Activated naive CD8-positive, alpha-beta T cell treated with anti-CD3 and anti-CD28 coated beads, Interleukin-2, amount 10 ng/mL, durations not matched to agents 7 days and 5 days (primary cell): Measurements from ENCODE around the gene PRR22. TPM values are rescaled to one million over a fixed set of nuclear protein-coding genes. Genes with fewer than 3 reads are reported as not detected.
"Not testable (repeated sequence)": the region's sequence is repeated elsewhere in the genome, so short reads cannot be mapped to it uniquely, and the experiment has no call there.

Source experiments
- ATAC-seq: fragments of 150-1000 bp; cut with Tn5 transposase; one replicate; pipeline ENCODE4 v1.10.0; 2021; ENCODE audit warnings: low read depth, moderate library complexity
- POLR2A ChIA-PET: fragments of 350-600 bp; sonication (Branson Sonifier 250); formaldehyde crosslinking; loops from one replicate; lab custom pipeline; 2021; ENCODE audit warnings: antibody characterized with exemption; lab: Charles Lee
- DNase-seq: peaks from one replicate; pipeline ENCODE4 v3.0.0; 2021
- H3K27ac Mint-ChIP-seq: one replicate; pipeline ENCODE4 v1.8.0; 2022; ENCODE audit warnings: mild to moderate bottlenecking, mixed read lengths
- H3K27me3 Mint-ChIP-seq: one replicate; pipeline ENCODE4 v1.8.0; 2022; ENCODE audit warnings: mild to moderate bottlenecking, moderate library complexity, mixed read lengths
- H3K36me3 Mint-ChIP-seq: one replicate; pipeline ENCODE4 v1.8.0; 2021; ENCODE audit warnings: mild to moderate bottlenecking, mixed read lengths
- H3K4me1 Mint-ChIP-seq: one replicate; pipeline ENCODE4 v1.8.0; 2021; ENCODE audit warnings: mixed read lengths
- H3K4me3 Mint-ChIP-seq: one replicate; pipeline ENCODE4 v1.8.0; 2022; ENCODE audit warnings: mild to moderate bottlenecking, moderate library complexity, mixed read lengths
- H3K9me3 Mint-ChIP-seq: one replicate; pipeline ENCODE4 v1.8.0; 2021; ENCODE audit warnings: mixed read lengths
- total RNA-seq, 2 experiments: library from RNA; stranded (reverse); gene quantifications; one replicate each; pipeline ENCODE4 v1.2.3, GENCODE V29; 2021

Gene PRR22
- total RNA-seq, 2 experiments from 2014 or later: 3.8 to 4.4 TPM

- peaks cover 2% of the 10 kb centered on the region for H3K36me3 Mint-ChIP-seq
- POLR2A ChIA-PET: no interaction called here
Measured at GRCh38 chr19:5782322-5782721, 2.2 kb downstream of the PRR22 start.

GRCh38 chr19:5780916-5781315, 3.6 kb downstream of the PRR22 start:
- H3K4me1 Mint-ChIP-seq, ATAC-seq, H3K27me3 Mint-ChIP-seq, DNase-seq, H3K9me3 Mint-ChIP-seq, H3K27ac Mint-ChIP-seq, H3K4me3 Mint-ChIP-seq, H3K36me3 Mint-ChIP-seq: not testable (repeated sequence)
- POLR2A ChIA-PET: interaction anchor here (0.9 kb wide), 1 partner anchor 123 kb away, joined by 4 read pairs; the partner anchor contains the start of gene NDUFA11

More at GRCh38 chr19:5782322-5782721, 2.2 kb downstream of the PRR22 start:
- ATAC-seq: no peak
- Mint-ChIP-seq H3K4me3 (no peak overlapping the region), H3K4me1 (no peaks in the 10 kb centered on the region), H3K27me3 (no peaks in the 10 kb centered on the region), H3K27ac (no peak overlapping the region), H3K9me3 (no peaks in the 10 kb centered on the region)
- no peak for DNase-seq

DNA sequence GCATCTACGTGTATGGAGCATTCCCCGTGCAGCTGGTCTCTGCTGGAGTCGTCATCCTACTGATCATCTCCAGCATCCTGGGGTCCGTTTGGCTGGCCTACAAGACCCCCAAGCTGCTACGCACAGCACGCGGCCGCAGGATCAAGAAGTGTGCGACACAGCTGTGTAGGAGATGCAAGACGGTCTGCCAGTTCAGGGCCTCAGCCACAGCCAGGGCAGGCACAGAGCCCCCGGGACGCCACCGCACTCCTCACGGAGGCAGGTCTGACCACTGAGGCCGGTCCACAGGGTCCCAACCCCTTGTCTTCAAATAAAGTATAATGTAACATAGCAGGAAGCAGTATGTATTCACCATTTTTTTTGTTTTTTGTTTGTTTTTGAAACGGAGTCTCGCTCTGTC, 6.1 kb downstream of the PRR22 start:
- no peak for ATAC-seq
- H3K36me3 Mint-ChIP-seq: no peaks in the 10 kb centered on the region
- POLR2A ChIA-PET: no interaction called here
- H3K27me3 Mint-ChIP-seq: no peaks in the 10 kb centered on the region
- H3K9me3 Mint-ChIP-seq: no peaks in the 10 kb centered on the region
- no peaks in the 10 kb centered on the region for H3K4me1 Mint-ChIP-seq
- no peak for DNase-seq
- H3K27ac Mint-ChIP-seq: no peak overlapping the region
- no peak overlapping the region for H3K4me3 Mint-ChIP-seq

DNA sequence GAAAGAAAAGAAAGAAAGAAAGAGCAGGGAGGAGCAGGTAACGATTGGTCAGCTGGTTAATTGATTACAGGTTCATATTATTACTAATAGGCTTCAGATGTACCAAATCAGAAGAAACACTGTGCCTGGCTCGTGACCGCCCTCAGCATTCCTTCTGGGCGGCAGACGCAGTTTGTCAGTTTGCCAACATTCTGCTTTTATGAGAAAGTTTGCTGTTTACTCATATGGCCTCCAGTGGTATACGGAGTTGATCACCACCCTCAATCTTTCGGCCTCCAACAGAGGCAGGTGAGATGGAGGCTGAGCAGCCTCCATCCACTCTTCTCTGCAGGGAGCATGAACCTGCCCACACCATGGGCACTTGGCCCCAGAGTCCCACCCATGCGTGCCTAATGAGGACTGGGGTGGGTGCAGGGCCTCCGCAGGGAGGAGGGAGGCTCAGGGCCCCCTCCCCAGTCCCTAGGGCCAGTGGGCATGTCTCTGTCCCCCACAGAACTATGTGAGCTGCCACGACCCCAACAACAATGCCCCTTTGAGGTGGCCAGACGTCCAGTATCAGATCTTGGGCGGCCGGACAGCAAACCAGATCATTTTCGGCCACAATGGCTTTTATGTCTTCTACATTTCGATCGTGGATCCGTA, 8.8 kb downstream of the PRR22 start:
- POLR2A ChIA-PET: interaction anchor here (0.6 kb wide), 1 partner anchor 156 kb away, joined by 3 read pairs; no protein-coding TSS in a partner anchor
- H3K9me3 Mint-ChIP-seq: no peaks in the 10 kb centered on the region
- no peak overlapping the region for H3K4me3 Mint-ChIP-seq
- DNase-seq (no peak), ATAC-seq (no peak)
- no peaks in the 10 kb centered on the region for H3K4me1 Mint-ChIP-seq
- H3K36me3 Mint-ChIP-seq: no peaks in the 10 kb centered on the region
- no peak overlapping the region for H3K27ac Mint-ChIP-seq
- peaks cover 2% of the 10 kb centered on the region for H3K27me3 Mint-ChIP-seq

DNA sequence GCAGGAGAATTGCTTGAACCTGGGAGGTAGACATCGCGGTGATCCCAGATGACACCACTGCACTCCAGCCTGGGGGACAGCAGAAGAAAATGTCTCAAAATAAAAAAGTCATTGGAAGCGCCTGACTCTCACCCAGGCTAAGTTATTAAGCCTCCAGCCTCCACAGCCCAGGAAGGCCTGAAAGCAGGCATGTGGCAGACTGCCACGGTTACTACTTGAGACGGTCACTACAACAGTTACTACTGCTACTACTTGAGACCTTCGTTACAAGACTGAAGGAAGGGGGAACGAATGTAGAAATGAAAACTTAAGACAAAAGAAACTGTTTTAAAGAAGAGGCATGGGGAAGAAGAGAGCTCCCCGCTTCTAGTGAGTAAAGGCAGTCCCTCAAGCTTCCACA, 9.6 kb downstream of the PRR22 start:
- no peak overlapping the region for H3K4me3 Mint-ChIP-seq
- DNase-seq: no peak
- no peaks in the 10 kb centered on the region for H3K4me1 Mint-ChIP-seq
- H3K9me3 Mint-ChIP-seq: no peaks in the 10 kb centered on the region
- peaks cover 2% of the 10 kb centered on the region for H3K27me3 Mint-ChIP-seq
- POLR2A ChIA-PET: no interaction called here
- no peaks in the 10 kb centered on the region for H3K36me3 Mint-ChIP-seq
- no peak for ATAC-seq
- H3K27ac Mint-ChIP-seq: no peak overlapping the region

GRCh38 chr19:5773276-5773675, 11.3 kb downstream of the PRR22 start:
- H3K4me3 Mint-ChIP-seq: no peak overlapping the region
- H3K36me3 Mint-ChIP-seq: no peaks in the 10 kb centered on the region
- H3K9me3 Mint-ChIP-seq: no peaks in the 10 kb centered on the region
- peaks cover 2% of the 10 kb centered on the region for H3K27me3 Mint-ChIP-seq
- no peaks in the 10 kb centered on the region for H3K4me1 Mint-ChIP-seq
- H3K27ac Mint-ChIP-seq: no peak overlapping the region
- no peak for DNase-seq
- POLR2A ChIA-PET: no interaction called here
- ATAC-seq: no peak

DNA sequence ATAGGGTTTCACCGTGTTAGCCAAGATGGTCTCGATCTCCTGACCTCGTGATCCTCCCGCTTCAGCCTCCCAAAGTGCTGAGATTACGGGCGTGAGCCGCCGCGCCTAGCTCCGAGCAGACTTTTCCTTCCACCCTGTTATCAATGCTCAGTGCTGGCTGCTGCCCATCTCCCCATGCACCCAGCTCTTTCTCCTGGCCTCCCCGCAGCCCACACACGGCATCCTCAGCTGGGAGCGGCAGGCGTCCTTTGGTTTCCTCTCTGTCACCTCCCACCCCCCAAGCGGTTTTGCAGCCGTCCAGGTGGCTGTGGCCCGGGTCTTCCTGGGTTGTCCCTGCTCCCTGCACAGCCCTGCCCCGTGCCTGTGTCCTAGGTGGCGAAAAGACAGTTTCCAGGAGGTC, 12.1 kb downstream of the PRR22 start:
- POLR2A ChIA-PET: interaction anchor here (1.0 kb wide), 1 partner anchor 38 kb away, joined by 3 read pairs; no protein-coding TSS in a partner anchor
- H3K27me3 Mint-ChIP-seq: peaks cover 2% of the 10 kb centered on the region
- H3K36me3 Mint-ChIP-seq: no peaks in the 10 kb centered on the region
- no peak for ATAC-seq
- H3K9me3 Mint-ChIP-seq: no peaks in the 10 kb centered on the region
- H3K4me3 Mint-ChIP-seq: no peak overlapping the region
- DNase-seq: no peak
- no peak overlapping the region for H3K27ac Mint-ChIP-seq
- no peaks in the 10 kb centered on the region for H3K4me1 Mint-ChIP-seq

- peaks cover 2% of the 10 kb centered on the region for H3K27me3 Mint-ChIP-seq
- ATAC-seq (no peak), DNase-seq (no peak)
- H3K27ac Mint-ChIP-seq: no peak overlapping the region
- no peak overlapping the region for H3K4me3 Mint-ChIP-seq
- no peaks in the 10 kb centered on the region for H3K9me3 Mint-ChIP-seq
- no peaks in the 10 kb centered on the region for H3K36me3 Mint-ChIP-seq
- no peaks in the 10 kb centered on the region for H3K4me1 Mint-ChIP-seq
- POLR2A ChIA-PET: interaction anchor here (0.6 kb wide), 1 partner anchor 58 kb away, joined by 3 read pairs; no protein-coding TSS in a partner anchor
Measured at GRCh38 chr19:5767949-5768348, 16.6 kb downstream of the PRR22 start.

DNA sequence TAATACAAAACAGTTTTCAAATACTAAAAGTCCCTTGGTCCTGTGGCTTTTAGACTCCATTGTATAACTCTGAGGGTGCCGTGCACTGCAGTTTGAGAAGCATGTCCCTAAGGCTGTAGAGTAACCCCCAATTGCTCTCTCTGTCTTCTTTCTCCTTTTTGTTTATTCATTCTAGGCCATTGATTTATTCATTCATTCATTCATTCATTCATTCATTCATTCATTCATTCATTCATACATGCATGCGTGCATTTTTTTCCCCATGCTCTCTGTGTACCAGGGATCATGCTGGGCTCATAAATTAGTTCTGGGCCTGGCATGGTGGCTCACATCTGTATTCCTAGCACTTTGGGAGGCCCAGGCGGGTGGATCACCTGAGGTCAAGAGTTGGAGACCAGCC, 19.3 kb downstream of the PRR22 start:
- Mint-ChIP-seq H3K36me3 (no peaks in the 10 kb centered on the region), H3K27me3 (no peaks in the 10 kb centered on the region), H3K4me1 (no peaks in the 10 kb centered on the region), H3K4me3 (no peak overlapping the region), H3K27ac (no peak overlapping the region), H3K9me3 (peaks cover 4% of the 10 kb centered on the region)
- POLR2A ChIA-PET: no interaction called here
- ATAC-seq: no peak
- no peak for DNase-seq

DNA sequence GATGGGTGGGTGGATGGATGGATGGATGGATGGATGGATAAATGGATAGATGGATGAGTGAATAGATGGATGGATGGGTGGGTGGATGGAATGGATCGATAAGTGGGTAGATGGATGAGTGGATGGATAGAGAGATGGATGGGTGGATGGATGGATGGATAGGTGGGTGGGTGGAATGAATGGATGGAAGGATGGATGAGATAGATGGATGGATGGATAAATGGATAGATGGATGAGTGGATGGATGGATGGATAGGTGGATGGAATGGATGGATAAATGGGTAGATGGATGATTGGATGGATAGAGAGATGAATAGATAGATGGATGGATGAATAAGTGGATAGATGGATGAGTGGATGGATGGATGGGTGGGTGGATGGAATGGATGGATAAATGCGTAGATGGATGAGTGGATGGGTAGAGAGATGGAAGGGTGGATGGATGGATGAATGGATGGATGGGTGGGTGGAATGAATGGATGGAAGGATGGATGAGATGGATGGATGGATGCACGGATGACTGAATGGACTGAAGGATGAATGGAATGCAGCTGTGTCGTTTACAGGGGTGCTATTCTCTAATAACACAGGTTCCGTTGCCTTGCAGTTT, 21.8 kb downstream of the PRR22 start:
- POLR2A ChIA-PET: no interaction called here
- no peak overlapping the region for H3K4me3 Mint-ChIP-seq
- H3K27me3 Mint-ChIP-seq: peaks cover 2% of the 10 kb centered on the region
- peaks cover 4% of the 10 kb centered on the region for H3K9me3 Mint-ChIP-seq
- DNase-seq (no peak), ATAC-seq (no peak)
- no peak overlapping the region for H3K27ac Mint-ChIP-seq
- H3K36me3 Mint-ChIP-seq: no peaks in the 10 kb centered on the region
- no peaks in the 10 kb centered on the region for H3K4me1 Mint-ChIP-seq

DNA sequence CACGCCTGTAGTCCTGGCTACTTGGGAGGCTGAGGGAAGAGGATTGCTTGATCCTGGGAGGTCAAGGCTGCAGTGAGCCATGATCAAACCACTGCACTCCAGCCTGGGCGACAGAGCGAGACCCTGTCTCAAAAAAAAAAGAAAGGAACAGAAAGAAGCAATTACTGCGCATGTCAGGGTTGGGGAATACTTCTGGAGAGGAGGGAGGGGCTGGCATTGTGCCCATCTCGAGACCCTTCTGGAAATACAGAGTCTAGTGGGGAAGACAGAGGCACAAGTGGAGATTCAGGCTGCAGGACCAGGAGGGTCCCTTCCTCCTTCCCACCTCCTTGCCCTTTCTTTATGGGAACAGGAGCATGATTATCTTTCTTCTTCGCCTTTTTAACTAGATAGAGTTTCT, 30.8 kb downstream of the PRR22 start:
- Mint-ChIP-seq H3K27ac (no peak overlapping the region), H3K9me3 (no peaks in the 10 kb centered on the region), H3K4me3 (no peak overlapping the region), H3K36me3 (no peaks in the 10 kb centered on the region), H3K4me1 (peaks cover 1% of the 10 kb centered on the region), H3K27me3 (peaks cover 4% of the 10 kb centered on the region)
- ATAC-seq (no peak), DNase-seq (no peak)
- POLR2A ChIA-PET: no interaction called here

DNA sequence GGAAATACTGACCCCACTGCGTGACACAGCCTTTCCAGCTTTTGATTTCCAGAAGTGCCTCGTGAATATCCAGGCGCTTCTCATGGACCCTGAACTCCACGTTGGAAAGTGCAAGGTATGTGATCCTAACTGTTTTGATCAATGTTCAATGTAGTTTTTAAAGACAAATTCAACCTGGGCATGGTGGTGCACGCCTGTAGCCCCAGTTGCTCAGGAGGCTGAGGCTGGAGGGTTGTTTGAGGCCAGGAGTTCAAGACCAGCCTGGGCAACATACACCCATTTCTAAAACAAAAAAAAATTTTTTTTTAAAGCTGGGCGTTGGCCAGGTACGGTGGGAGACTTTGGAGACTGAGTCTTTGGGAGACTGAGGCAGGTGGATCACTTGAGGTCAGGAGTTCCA, 32.8 kb downstream of the PRR22 start:
- POLR2A ChIA-PET: interaction anchor here (0.7 kb wide), 1 partner anchor 72 kb away, joined by 7 read pairs; no protein-coding TSS in a partner anchor
- ATAC-seq (no peak), DNase-seq (no peak)
- Mint-ChIP-seq H3K36me3 (no peaks in the 10 kb centered on the region), H3K4me3 (no peak overlapping the region), H3K9me3 (no peaks in the 10 kb centered on the region), H3K27ac (no peak overlapping the region), H3K4me1 (peaks cover 1% of the 10 kb centered on the region), H3K27me3 (peaks cover 2% of the 10 kb centered on the region)

DNA sequence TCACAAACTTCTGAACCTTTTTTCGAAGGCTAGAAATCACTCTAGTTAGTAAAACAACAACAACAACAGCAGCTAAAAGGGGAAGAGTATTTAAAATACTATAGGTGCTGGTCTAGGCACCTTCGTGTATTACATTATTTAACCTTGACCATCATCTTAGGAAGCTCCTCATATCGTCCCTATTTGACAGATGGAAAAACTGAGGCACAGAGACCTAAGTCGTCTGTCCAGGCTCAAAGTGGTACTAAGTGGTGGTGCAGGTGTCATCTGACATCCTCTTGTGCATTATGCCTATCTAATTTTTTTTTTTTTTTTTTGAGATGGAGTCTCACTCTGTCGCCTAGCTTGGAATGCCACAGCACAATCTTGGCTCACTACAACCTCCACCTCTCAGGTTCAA, 35.0 kb downstream of the PRR22 start:
- no peak for DNase-seq
- no peak for ATAC-seq
- Mint-ChIP-seq H3K27ac (no peak overlapping the region), H3K9me3 (no peaks in the 10 kb centered on the region), H3K4me1 (peaks cover 1% of the 10 kb centered on the region), H3K27me3 (peaks cover 2% of the 10 kb centered on the region), H3K36me3 (no peaks in the 10 kb centered on the region), H3K4me3 (no peak overlapping the region)
- POLR2A ChIA-PET: no interaction called here

- not testable (repeated sequence) for H3K27me3 Mint-ChIP-seq, H3K4me1 Mint-ChIP-seq, H3K4me3 Mint-ChIP-seq, H3K36me3 Mint-ChIP-seq, H3K9me3 Mint-ChIP-seq, H3K27ac Mint-ChIP-seq, ATAC-seq, DNase-seq
- POLR2A ChIA-PET: interaction anchor here (0.6 kb wide), 1 partner anchor 48 kb away, joined by 5 read pairs; no protein-coding TSS in a partner anchor
Measured at GRCh38 chr19:5748920-5749319, 35.6 kb downstream of the PRR22 start.
